ENCODE data around the gene SLC16A12.

DNA sequence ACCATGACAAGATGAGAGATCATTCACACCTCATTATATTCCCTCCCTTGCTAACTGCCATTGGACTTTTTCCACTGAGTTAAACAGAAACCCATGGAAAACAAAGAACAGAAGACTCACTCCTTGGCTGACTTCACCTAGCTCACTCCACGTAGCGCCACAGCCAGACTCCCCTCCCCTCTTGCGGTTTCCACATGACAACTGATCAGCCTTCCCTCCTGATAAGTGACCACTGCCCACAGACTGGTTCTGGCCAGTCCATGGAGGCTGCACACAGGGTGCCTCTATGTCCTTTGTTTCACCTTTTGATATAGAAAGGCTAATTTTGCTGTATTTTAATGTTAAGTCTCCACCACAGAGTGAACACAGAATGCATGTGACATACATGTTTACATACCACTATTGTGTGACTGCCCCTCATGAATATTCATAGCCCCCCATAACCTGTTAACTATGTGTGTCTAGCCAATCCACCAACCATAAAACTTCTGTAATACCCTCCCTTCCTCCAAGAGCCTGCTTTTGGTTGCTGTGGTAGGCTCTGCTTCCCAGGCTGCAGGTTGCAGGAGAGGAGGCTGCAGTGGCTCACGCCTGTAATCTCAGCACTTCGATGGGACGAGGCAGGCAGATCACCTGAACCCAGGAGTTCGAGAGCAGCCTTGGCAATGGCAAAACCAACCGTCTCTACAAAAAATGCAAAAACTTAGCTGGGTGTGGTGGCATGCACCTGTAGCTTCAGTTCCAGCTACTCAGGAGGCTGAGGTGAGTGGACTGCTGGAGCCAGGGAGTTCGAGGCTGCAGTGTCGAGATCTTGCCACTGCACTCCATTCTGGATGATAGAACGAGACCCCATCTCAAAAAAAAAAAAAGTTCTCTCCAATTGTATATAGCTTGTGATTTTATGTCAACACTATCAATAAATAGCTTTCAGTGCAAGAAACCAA lies 131.0 kb downstream of the SLC16A12 start:
- TF ChIP-seq, protein P1, sequence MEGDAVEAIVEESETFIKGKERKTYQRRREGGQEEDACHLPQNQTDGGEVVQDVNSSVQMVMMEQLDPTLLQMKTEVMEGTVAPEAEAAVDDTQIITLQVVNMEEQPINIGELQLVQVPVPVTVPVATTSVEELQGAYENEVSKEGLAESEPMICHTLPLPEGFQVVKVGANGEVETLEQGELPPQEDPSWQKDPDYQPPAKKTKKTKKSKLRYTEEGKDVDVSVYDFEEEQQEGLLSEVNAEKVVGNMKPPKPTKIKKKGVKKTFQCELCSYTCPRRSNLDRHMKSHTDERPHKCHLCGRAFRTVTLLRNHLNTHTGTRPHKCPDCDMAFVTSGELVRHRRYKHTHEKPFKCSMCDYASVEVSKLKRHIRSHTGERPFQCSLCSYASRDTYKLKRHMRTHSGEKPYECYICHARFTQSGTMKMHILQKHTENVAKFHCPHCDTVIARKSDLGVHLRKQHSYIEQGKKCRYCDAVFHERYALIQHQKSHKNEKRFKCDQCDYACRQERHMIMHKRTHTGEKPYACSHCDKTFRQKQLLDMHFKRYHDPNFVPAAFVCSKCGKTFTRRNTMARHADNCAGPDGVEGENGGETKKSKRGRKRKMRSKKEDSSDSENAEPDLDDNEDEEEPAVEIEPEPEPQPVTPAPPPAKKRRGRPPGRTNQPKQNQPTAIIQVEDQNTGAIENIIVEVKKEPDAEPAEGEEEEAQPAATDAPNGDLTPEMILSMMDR (conservative IDR thresholded peaks at IDR 0.05; ENCODE audit: low read depth, low read length): no peak
- TF ChIP-seq SMC3 (IDR thresholded peaks at IDR 0.05; ENCODE audit: low read depth, low read length): no peak
- TF ChIP-seq MAFK (IDR thresholded peaks at IDR 0.05; ENCODE audit: low read depth, low read length): no peak
- no peak for TF ChIP-seq CHD1 (IDR thresholded peaks at IDR 0.05; ENCODE audit: low read depth, low read length)
- no peak for TF ChIP-seq RCOR1 (IDR thresholded peaks at IDR 0.05; ENCODE audit: insufficient replicate concordance, low read length)
- TF ChIP-seq POLR2A (IDR thresholded peaks at IDR 0.05; ENCODE audit: low read depth, low read length): no peak
- no peak for TF ChIP-seq RAD21 (IDR thresholded peaks at IDR 0.05; ENCODE audit: low read length)
- TF ChIP-seq, protein P2, sequence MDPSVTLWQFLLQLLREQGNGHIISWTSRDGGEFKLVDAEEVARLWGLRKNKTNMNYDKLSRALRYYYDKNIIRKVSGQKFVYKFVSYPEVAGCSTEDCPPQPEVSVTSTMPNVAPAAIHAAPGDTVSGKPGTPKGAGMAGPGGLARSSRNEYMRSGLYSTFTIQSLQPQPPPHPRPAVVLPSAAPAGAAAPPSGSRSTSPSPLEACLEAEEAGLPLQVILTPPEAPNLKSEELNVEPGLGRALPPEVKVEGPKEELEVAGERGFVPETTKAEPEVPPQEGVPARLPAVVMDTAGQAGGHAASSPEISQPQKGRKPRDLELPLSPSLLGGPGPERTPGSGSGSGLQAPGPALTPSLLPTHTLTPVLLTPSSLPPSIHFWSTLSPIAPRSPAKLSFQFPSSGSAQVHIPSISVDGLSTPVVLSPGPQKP (IDR thresholded peaks at IDR 0.05; ENCODE audit: borderline replicate concordance, low read depth, low read length): no peak
- no peak for TF ChIP-seq FOS (IDR thresholded peaks at IDR 0.05; ENCODE audit: low read depth, low read length)
- TF ChIP-seq CEBPB (IDR thresholded peaks at IDR 0.05; ENCODE audit: low read depth, low read length): no peak

Data from IMR-90 (cell line).